Measurements from ENCODE around the gene PEX5. TPM values are rescaled to one million over a fixed set of nuclear protein-coding genes. Genes with fewer than 3 reads are reported as not detected.

Gene PEX5
- total RNA-seq, 4 donors from 2014 or later = 32.8 to 53.5 (median 38.4) TPM

GRCh38 chr12:7154042-7154441, 35.4 kb upstream of the PEX5 start:
- H3K4me3 ChIP-seq = no peak overlapping the region
- WGBS = 85% methylated on average over 6 of the region's 6 CpGs
- no peaks in the 10 kb centered on the region for H3K4me1 ChIP-seq
- TF ChIP-seq CTCF (IDR thresholded peaks at IDR 0.05) (no peak), POLR2AphosphoS5 (IDR thresholded peaks at IDR 0.05) (no peak), POLR2A (IDR thresholded peaks at IDR 0.05; ENCODE audit: low read depth) (no peak), EP300 (IDR thresholded peaks at IDR 0.05) (no peak)
- H3K27me3 ChIP-seq = no peaks in the 10 kb centered on the region
- H3K36me3 ChIP-seq = peaks cover 0 to 89% (median 43%) of the 10 kb centered on the region in 4 donors
- DNase-seq (ENCODE audit: extremely low spot score) = no peak
- intact Hi-C loops (cut with DNase I) = no loop called here
- no peaks in the 10 kb centered on the region for H3K9me3 ChIP-seq
- H3K27ac ChIP-seq (replicated peaks in 1 of 4) = no peak overlapping the region

GRCh38 chr12:7154901-7155470, 34.5 kb upstream of the PEX5 start:
- Histone ChIP-seq H3K9me3 (no peaks in the 10 kb centered on the region), H3K4me3 (no peak overlapping the region), H3K4me1 (no peaks in the 10 kb centered on the region), H3K36me3 (peaks cover 0 to 80% (median 35%) of the 10 kb centered on the region in 4 donors), H3K27ac (replicated peaks in 1 of 4) (no peak overlapping the region), H3K27me3 (no peaks in the 10 kb centered on the region)
- WGBS = 86% methylated on average over 12 of the region's 12 CpGs
- DNase-seq (ENCODE audit: extremely low spot score) = no peak
- intact Hi-C loops (cut with DNase I) = no loop called here
- TF ChIP-seq CTCF (IDR thresholded peaks at IDR 0.05) = no peak
- no peak for TF ChIP-seq EP300 (IDR thresholded peaks at IDR 0.05)
- no peak for TF ChIP-seq POLR2AphosphoS5 (IDR thresholded peaks at IDR 0.05)
- TF ChIP-seq POLR2A (IDR thresholded peaks at IDR 0.05; ENCODE audit: low read depth) = no peak

GRCh38 chr12:7155471-7156034, 33.9 kb upstream of the PEX5 start:
- H3K36me3 ChIP-seq = peaks cover 0 to 74% (median 30%) of the 10 kb centered on the region in 4 donors
- H3K27ac ChIP-seq (replicated peaks in 1 of 4) = no peak overlapping the region
- H3K9me3 ChIP-seq = no peaks in the 10 kb centered on the region
- intact Hi-C loops (cut with DNase I) = no loop called here
- no peak for DNase-seq (ENCODE audit: extremely low spot score)
- H3K4me3 ChIP-seq = no peak overlapping the region
- H3K27me3 ChIP-seq = no peaks in the 10 kb centered on the region
- H3K4me1 ChIP-seq = no peaks in the 10 kb centered on the region
- no peak for TF ChIP-seq CTCF (IDR thresholded peaks at IDR 0.05)
- no peak for TF ChIP-seq POLR2A (IDR thresholded peaks at IDR 0.05; ENCODE audit: low read depth)
- TF ChIP-seq EP300 (IDR thresholded peaks at IDR 0.05) = no peak
- no peak for TF ChIP-seq POLR2AphosphoS5 (IDR thresholded peaks at IDR 0.05)
- WGBS = 78% methylated on average over 8 of the region's 8 CpGs

GRCh38 chr12:7156259-7157197, 33.0 kb upstream of the PEX5 start:
- Histone ChIP-seq H3K27ac (replicated peaks in 1 of 4) (no peak overlapping the region), H3K27me3 (no peaks in the 10 kb centered on the region), H3K4me1 (no peaks in the 10 kb centered on the region), H3K9me3 (no peaks in the 10 kb centered on the region), H3K4me3 (no peak overlapping the region), H3K36me3 (peaks cover 0 to 64% (median 25%) of the 10 kb centered on the region in 4 donors)
- WGBS = 84% methylated on average over 1 of the region's 24 CpGs
- intact Hi-C loops (cut with DNase I) = no loop called here
- no peak for DNase-seq (ENCODE audit: extremely low spot score)
- no peak for TF ChIP-seq CTCF (IDR thresholded peaks at IDR 0.05)
- TF ChIP-seq POLR2AphosphoS5 (IDR thresholded peaks at IDR 0.05) = no peak
- TF ChIP-seq EP300 (IDR thresholded peaks at IDR 0.05) = no peak
- TF ChIP-seq POLR2A (IDR thresholded peaks at IDR 0.05; ENCODE audit: low read depth) = no peak
